Upper lobe of right lung (tissue), 1 donor: ENCODE measurements around the gene C19orf33. TPM values are rescaled to one million over a fixed set of nuclear protein-coding genes. Genes with fewer than 3 reads are reported as not detected.
"Not testable (repeated sequence)": the region's sequence is repeated elsewhere in the genome, so short reads cannot be mapped to it uniquely, and the experiment has no call there.

ENCODE experiments used
- ATAC-seq: fragments of 200-7000 bp; cut with Tn5 transposase; one replicate; pipeline ENCODE4 v1.9.1; 2020; ENCODE audit warnings: mild to moderate bottlenecking, moderate library complexity
- DNase-seq: peaks from one replicate; pipeline ENCODE4 v3.0.0-alpha.2; 2020
- H3K27ac ChIP-seq: fragments of 200-600 bp; one replicate; pipeline ENCODE4 v1.8.0; 2022
- H3K27me3 ChIP-seq: fragments of 200-600 bp; one replicate; pipeline ENCODE4 v1.8.0; 2022; ENCODE audit warnings: mild to moderate bottlenecking
- H3K36me3 ChIP-seq: fragments of 200-600 bp; one replicate; pipeline ENCODE4 v1.8.0; 2022
- H3K4me1 ChIP-seq: fragments of 200-600 bp; one replicate; pipeline ENCODE4 v1.8.0; 2022
- H3K4me3 ChIP-seq: fragments of 200-600 bp; one replicate; pipeline ENCODE4 v1.8.0; 2022; ENCODE audit warnings: mild to moderate bottlenecking
- H3K9me3 ChIP-seq: fragments of 200-600 bp; one replicate; pipeline ENCODE4 v1.8.0; 2022
- intact Hi-C: fragments of 100-400 bp; cut with DNase I; formaldehyde crosslinking; loops from one replicate; pipeline ENCODE4 v1.11.0; 2022
- long read RNA-seq: library from polyadenylated mRNA; unstranded; transcript quantifications from one replicate; pipeline ENCODE4 v2.0.0, GENCODE V29; 2021
- total RNA-seq: library from RNA; stranded (reverse); fragmentation: NEBNext Ultra II Directional; extraction: Animal tissue kit (Norgen Biotek cat#: 25700); gene quantifications from one replicate; pipeline ENCODE4 v1.2.1, GENCODE V29; 2021
- TF ChIP-seq, protein P1 (sequence below): fragments of 200-600 bp; IDR thresholded peaks from one replicate; pipeline ENCODE4 v1.8.0; 2022; ENCODE audit warnings: antibody characterized with exemption
- donor health status: DM: no; HTN: yes; CAD: no; lungs with severe emphysema.

C19orf33 gene
- total RNA-seq: 63.0 TPM
- long read RNA-seq, transcript C19orf33-201 (4 exons, 467 nt): major isoform, 9 of 14 reads
- long read RNA-seq, partial matches to known transcripts: 0 of 14 reads
- long read RNA-seq, other reads (novel, unspliced or antisense): 0 of 14 reads

DNA sequence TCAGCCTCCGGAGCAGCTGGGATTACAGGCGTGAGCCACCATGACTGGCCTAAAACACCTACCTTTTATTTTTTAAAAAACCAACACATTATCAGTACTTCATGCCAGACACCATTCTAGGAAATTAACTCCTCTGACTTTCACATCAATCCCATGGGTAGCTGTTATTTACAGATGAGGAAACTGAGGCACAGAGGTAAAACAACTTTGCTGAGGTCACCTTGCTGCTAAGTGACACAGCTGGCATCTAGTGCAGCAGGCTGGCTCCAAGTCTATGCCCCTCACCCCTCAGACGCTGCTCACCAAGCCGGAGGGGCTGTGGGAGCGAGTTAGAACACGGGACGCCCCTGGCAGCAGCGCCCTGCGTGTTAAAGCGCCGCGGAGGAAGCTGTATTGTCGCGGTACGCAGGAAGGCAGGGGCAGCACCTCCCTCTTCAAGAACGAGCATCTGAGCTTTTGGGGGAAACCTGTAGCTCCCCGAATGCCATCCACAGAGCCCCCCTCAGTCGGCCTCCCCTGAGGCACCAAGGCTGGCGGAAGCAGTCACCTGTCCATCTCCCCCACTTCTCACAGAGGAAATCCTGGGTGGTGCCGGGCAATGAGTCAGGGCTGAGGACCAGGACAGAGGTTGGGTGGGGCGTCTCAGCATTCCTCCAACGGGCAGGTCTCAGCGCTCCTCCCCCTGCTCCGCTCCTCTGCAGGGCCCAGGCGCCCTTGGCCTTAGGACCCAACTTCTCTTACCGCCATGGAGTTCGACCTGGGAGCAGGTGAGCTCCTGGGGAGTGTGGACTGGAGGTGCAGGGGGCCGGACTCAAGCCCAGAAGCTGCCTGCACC, at the start of gene C19orf33:
Gene C19orf33, plus strand, starts transcription at position 735 of the 835 bp plus-strand sequence. Its CDS starts 11 bp downstream, at position 746.
- H3K9me3 ChIP-seq: no peaks in the 10 kb centered on the region
- H3K36me3 ChIP-seq: peaks cover 5% of the 10 kb centered on the region
- H3K4me3 ChIP-seq: peak within 1 kb of the TSS; percentile 43
- TF ChIP-seq, protein P1, sequence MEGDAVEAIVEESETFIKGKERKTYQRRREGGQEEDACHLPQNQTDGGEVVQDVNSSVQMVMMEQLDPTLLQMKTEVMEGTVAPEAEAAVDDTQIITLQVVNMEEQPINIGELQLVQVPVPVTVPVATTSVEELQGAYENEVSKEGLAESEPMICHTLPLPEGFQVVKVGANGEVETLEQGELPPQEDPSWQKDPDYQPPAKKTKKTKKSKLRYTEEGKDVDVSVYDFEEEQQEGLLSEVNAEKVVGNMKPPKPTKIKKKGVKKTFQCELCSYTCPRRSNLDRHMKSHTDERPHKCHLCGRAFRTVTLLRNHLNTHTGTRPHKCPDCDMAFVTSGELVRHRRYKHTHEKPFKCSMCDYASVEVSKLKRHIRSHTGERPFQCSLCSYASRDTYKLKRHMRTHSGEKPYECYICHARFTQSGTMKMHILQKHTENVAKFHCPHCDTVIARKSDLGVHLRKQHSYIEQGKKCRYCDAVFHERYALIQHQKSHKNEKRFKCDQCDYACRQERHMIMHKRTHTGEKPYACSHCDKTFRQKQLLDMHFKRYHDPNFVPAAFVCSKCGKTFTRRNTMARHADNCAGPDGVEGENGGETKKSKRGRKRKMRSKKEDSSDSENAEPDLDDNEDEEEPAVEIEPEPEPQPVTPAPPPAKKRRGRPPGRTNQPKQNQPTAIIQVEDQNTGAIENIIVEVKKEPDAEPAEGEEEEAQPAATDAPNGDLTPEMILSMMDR: no peak
- DNase-seq (peak; percentile 88), ATAC-seq (peak; percentile 88)
- intact Hi-C loops: no loop called here
- H3K27ac ChIP-seq: peak within 1 kb of the TSS; percentile 83
- peaks cover 10% of the 10 kb centered on the region for H3K4me1 ChIP-seq
- no peaks in the 10 kb centered on the region for H3K27me3 ChIP-seq

DNA sequence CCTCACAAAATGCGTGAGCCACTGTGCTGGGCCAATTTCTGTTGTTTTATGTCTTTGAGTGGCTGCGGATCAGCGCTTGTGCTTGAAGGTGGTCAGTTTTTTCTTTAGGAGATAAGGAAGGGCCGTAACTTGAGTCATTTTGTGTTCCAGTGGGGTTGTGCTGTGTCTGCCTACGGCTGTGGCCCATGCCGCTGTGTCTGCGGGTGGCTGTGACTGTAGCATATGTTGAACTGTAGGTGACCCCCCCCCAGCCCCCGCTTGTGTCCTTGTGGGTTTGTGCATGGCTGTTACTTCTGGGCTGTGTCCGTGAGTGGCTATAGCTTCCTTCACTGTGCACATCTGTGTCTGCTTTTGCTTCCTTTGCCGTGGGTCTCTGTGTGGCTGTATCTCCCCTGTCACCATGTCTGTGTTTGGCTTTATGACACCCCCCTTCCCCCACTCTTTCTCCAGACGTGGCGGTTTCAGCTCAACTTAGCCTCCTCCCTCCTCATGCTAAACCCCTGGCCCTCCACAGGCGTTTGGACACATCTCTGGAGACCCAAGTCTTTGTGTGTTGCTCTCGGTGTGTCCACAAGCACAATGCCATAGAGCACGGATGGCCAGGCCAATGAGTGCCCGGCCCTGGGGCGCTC, 48.6 kb upstream of the C19orf33 start:
- Histone ChIP-seq H3K27ac (peak overlapping the region; percentile 78), H3K9me3 (no peaks in the 10 kb centered on the region), H3K27me3 (peaks cover 13% of the 10 kb centered on the region), H3K36me3 (no peaks in the 10 kb centered on the region), H3K4me1 (peaks cover 11% of the 10 kb centered on the region), H3K4me3 (peak overlapping the region; percentile 60)
- ATAC-seq (peak; percentile 2), DNase-seq (no peak)
- TF ChIP-seq, protein P1: no peak
- intact Hi-C loops: no loop called here

DNA sequence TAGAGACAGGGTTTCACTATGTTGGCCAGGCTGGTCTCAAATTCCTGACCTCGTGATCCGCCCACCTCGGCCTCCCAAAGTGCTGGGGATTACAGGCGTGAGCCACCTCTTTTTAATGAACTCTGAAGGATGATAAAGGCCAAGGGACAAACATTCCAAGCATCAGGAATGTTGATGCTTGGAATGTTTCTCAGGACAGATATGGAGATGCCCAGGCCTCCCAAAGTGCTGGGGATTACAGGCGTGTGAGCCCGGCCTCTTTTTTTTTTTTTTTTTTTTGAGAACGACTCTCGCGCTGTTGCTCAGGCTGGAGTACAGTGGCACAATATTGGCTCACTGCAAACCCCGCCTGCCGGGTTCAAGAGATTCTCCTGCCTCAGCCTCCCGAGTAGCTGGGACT, 42.1 kb upstream of the C19orf33 start:
- intact Hi-C loops, H3K4me3 ChIP-seq, H3K9me3 ChIP-seq, H3K27ac ChIP-seq, DNase-seq, H3K36me3 ChIP-seq, H3K27me3 ChIP-seq, ATAC-seq: not testable (repeated sequence)
- peaks cover 12% of the 10 kb centered on the region for H3K4me1 ChIP-seq

DNA sequence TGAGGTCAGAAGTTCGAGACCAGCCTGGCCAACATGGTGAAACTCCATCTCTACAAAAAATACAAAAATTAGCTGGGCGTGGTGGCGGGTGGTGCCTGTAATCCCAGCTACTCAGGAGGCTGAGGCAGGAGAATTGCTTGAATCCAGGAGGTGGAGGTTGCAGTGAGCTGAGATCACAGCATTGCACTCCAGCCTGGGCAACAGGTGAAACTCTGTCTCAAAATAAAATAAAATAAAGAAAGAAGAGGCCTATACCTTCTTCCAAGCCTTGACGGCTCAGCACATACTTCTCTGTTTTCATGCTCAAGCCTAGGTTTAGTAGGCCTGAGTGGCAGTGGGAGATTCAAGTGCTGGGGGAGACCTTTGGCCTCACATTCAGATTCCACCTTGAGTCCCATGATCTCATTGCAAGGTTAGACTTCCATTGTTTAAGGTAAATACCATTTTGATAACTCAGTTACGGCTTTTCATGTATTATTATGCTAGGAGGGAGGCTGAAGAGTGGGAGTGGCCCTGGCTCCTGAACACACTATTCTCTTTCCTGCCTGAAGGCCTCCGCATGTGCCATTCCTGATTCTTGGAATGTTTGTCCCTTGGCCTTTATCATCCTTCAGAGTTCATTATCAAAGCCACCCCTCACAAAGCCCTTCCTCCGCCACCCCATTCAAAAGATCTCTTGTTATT, 41.3 kb upstream of the C19orf33 start:
- intact Hi-C loops: no loop called here
- no peaks in the 10 kb centered on the region for H3K36me3 ChIP-seq
- TF ChIP-seq, protein P1: no peak
- DNase-seq (no peak), ATAC-seq (no peak)
- H3K9me3 ChIP-seq: no peaks in the 10 kb centered on the region
- no peak overlapping the region for H3K4me3 ChIP-seq
- H3K27me3 ChIP-seq: no peaks in the 10 kb centered on the region
- no peak overlapping the region for H3K27ac ChIP-seq
- peaks cover 16% of the 10 kb centered on the region for H3K4me1 ChIP-seq

DNA sequence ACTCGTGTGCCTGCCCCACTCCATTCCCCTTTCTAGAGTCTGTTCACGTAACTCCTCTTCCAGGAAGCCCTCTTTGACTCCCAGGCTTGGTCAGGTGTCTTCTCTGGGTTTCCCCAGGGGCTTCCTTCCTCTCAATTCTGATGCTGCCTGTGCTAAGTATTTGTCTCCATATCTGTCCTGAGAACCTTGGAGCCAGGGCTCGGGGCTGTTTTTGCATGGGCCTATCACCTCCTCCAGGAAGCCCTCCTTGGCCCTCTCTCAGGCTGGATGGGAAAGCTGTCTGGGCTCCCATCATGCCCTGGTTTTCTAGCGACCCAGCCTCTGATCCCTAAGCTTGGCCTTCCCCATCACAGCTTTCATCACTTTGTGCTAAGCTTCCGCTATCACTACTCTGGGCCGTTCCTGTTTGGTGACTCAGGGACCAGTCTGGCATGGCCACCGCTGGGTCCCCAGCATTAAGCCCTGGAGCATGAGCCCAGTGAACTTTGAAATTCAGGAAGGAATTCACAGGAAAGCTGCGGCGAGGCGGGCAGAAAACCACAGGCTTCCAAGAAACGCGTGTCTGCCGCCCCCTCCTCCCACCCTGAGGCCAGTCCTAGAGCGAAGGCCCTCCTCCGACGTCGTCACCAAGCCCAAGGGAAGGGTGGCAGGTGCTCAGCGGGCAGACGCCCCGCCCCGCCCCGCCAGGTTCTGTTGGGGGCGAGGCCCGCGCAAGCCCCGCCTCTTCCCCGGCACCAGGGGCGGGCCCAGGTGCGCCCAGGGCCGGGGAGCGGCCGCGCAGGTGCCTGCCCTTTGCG, 40.2 kb upstream of the C19orf33 start:
- Histone ChIP-seq H3K9me3 (no peaks in the 10 kb centered on the region), H3K27ac (peak overlapping the region; percentile 86), H3K4me3 (peak overlapping the region; percentile 64), H3K27me3 (no peaks in the 10 kb centered on the region), H3K4me1 (peaks cover 16% of the 10 kb centered on the region), H3K36me3 (no peaks in the 10 kb centered on the region)
- intact Hi-C loops: no loop called here
- DNase-seq (peak; percentile 96), ATAC-seq (peak; percentile 94)
- TF ChIP-seq, protein P1: no peak
